SK-N-SH treated with all-trans-retinoic acid at 6 μM for 48 hours (cell line): ENCODE results near the gene OR51D1.

ENCODE experiments used
- ATAC-seq: fragments of 200-7000 bp; cut with Tn5 transposase; 3 replicates; pipeline ENCODE4 v1.9.1; 2020; ENCODE audit warnings: mild to moderate bottlenecking, moderate library complexity
- ARNTL ChIP-seq: fragments of 450-650 bp; formaldehyde crosslinking; IDR thresholded peaks from 2 replicates; pipeline ENCODE4 v1.5.0; 2020; ENCODE audit warnings: low read depth, mild to moderate bottlenecking, moderate library complexity, borderline replicate concordance
- BACH2 ChIP-seq: fragments of 250-450 bp; sonication (Bioruptor Pico); IDR thresholded peaks from 2 replicates; pipeline ENCODE4 v1.9.0; 2021; ENCODE audit warnings: mild to moderate bottlenecking, borderline replicate concordance
- CREB5 ChIP-seq: fragments of 250-450 bp; sonication (Bioruptor Pico); IDR thresholded peaks from 2 replicates; pipeline ENCODE4 v1.5.1; 2020; ENCODE audit warnings: low read depth, mild to moderate bottlenecking, moderate library complexity
- CSRNP3 ChIP-seq: fragments of 250-450 bp; sonication (Bioruptor Pico); IDR thresholded peaks from 2 replicates; pipeline ENCODE4 v1.5.1; 2021; ENCODE audit warnings: mild to moderate bottlenecking, moderate library complexity
- ESRRG ChIP-seq: fragments of 250-450 bp; sonication (Bioruptor Pico); IDR thresholded peaks from 2 replicates; pipeline ENCODE4 v1.6.1; 2021; ENCODE audit warnings: mild to moderate bottlenecking
- GLIS3 ChIP-seq: fragments of 250-450 bp; sonication (Bioruptor Pico); IDR thresholded peaks from 2 replicates; pipeline ENCODE4 v1.5.0; 2020; ENCODE audit warnings: mild to moderate bottlenecking, moderate library complexity
- ISL1 ChIP-seq: fragments of 250-450 bp; sonication (Bioruptor Pico); IDR thresholded peaks from 2 replicates; pipeline ENCODE4 v2.1.2; 2022; ENCODE audit warnings: mild to moderate bottlenecking, moderate library complexity
- OSR1 ChIP-seq: fragments of 250-450 bp; sonication (Bioruptor Pico); IDR thresholded peaks from 2 replicates; pipeline ENCODE4 v1.8.0; 2022; ENCODE audit warnings: moderate library complexity, mild to moderate bottlenecking, inconsistent platforms
- POU6F1 ChIP-seq: fragments of 250-450 bp; sonication (Bioruptor Pico); IDR thresholded peaks from 2 replicates; pipeline ENCODE4 v1.8.0; 2021; ENCODE audit warnings: low read depth, mild to moderate bottlenecking, moderate library complexity, borderline replicate concordance
- SNAI2 ChIP-seq: fragments of 250-450 bp; sonication (Bioruptor Pico); IDR thresholded peaks from 2 replicates; pipeline ENCODE4 v1.5.0; 2020; ENCODE audit warnings: mild to moderate bottlenecking, moderate library complexity
- TCF4 ChIP-seq: fragments of 250-450 bp; sonication (Bioruptor Pico); IDR thresholded peaks from 2 replicates; pipeline ENCODE4 v1.8.0; 2021; ENCODE audit warnings: mild to moderate bottlenecking, moderate library complexity, borderline replicate concordance
- ZNF565 ChIP-seq: fragments of 450-650 bp; formaldehyde crosslinking; conservative IDR thresholded peaks from 2 replicates; pipeline ENCODE4 v1.5.0; 2020; ENCODE audit warnings: low read depth, mild to moderate bottlenecking, moderate library complexity
- ZNF70 ChIP-seq: fragments of 450-650 bp; formaldehyde crosslinking; IDR thresholded peaks from 2 replicates; pipeline ENCODE4 v1.5.0; 2020; ENCODE audit warnings: mild to moderate bottlenecking, moderate library complexity
- TF ChIP-seq, protein P1 (sequence below): fragments of 250-450 bp; sonication (Bioruptor Pico); IDR thresholded peaks from 2 replicates; pipeline ENCODE4 v1.5.0; 2020; ENCODE audit warnings: mild to moderate bottlenecking, moderate library complexity

OR51D1 gene

DNA sequence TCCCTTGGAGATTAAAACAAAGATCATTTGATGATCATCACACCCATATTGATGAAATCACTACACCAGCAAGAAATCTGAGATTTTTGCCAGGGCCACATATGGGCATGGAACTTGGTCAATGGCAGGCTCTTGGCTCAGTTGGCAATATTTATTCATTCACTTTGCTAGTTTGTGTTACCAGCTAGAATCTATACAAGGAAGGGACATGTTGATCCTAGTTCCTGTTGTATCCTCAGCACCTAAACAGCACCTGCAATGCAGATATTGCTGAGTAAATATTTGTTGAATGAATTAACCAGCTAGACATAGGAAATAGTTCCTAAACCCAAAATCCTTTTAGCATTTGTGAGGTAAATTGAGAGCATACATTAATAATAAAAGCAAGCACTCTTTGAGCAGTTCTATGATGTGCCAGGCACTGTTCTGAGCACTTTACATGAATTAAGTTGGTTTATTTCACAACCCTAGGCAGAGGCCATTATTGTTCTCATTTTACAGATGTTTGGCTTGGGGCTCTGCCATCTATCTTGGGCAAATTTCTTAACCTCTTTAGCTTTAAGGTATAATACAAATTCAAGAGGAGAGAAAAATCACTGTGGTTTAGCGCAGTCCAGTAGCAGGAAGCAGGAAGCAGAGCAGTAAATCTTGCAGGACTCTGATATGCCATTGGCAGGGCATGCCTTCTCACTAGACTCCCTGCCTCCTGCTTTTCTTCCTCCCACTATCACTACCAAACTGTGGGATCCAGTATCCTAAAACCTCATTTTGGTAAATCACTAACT, 30.9 kb upstream of the OR51D1 start:
- ATAC-seq = no peak
- no peak for TF ChIP-seq CREB5
- no peak for TF ChIP-seq OSR1 (CRISPR knock-in tag)
- TF ChIP-seq BACH2 (CRISPR knock-in tag) = no peak
- TF ChIP-seq ISL1 = no peak
- no peak for TF ChIP-seq ZNF70 (CRISPR knock-in tag)
- TF ChIP-seq SNAI2 (CRISPR knock-in tag) = no peak
- TF ChIP-seq GLIS3 (CRISPR knock-in tag) = no peak
- no peak for TF ChIP-seq CSRNP3 (CRISPR knock-in tag)

DNA sequence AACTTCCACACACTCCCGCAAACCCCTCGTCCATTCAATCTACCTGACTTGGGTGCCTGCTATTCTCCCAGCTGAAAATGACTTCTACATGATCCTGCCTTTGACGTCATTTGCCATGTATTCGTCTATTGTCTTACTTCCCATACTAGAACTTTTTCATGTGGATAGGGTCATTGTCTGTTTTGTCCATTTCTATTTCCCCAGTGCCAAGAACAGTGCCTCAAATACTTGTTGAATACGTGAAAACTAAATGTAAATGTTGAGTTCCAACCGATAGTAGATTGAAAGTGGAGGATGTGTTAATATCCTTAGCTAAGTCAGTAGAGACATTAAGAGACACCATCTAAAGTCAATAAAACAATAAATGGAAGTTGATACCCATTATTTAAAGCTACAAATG, 30.2 kb upstream of the OR51D1 start:
- ATAC-seq = no peak
- TF ChIP-seq ZNF565 (CRISPR knock-in tag) (no peak), ESRRG (CRISPR knock-in tag) (no peak), ISL1 (no peak), CSRNP3 (CRISPR knock-in tag) (no peak), GLIS3 (CRISPR knock-in tag) (no peak), TCF4 (CRISPR knock-in tag) (no peak), ZNF70 (CRISPR knock-in tag) (no peak), BACH2 (CRISPR knock-in tag) (no peak), ARNTL (CRISPR knock-in tag) (no peak), POU6F1 (CRISPR knock-in tag) (no peak)

DNA sequence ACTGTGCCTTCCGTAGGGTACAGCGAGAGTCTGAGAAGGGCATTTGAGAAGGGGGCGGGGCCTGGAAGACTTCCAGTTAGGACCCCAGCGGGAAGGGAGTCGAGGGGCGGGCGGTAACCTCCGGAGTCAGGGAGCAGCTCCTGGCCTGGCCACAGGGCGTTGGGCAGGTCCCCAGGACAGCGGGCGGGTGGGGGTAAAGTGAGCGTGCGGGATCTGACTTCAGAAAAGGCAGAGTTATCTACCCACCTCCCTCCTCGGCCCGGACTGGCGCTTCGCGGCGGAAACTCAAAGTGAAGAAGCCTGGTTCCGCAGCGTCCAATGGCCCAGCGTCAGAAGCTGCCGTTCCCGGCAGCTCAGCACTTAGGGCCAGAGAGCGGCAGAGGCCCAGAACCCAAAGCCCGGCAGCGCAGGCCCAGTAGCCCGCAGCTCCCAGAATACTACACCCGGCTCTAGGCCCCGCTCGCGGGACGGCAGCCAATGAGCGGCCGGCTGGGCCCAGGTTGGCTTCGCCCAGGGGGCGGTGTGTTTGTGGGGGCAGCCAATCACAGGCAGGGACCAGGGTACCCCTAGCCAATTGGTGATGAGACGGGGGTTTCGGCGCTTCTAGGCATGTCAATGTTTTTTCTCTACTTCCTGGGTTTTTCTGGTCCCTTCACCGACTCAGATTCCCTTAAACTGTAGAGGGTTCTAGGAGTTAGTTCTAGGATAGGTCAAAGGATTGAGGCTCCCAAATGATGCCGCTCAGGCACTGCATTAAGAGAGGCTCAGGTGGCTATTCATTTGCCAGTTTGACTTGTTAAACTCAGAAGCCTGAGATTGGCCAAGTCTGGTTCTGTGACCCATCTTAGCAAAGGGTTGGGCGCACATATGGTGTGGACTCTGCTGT, 29.3 kb upstream of the OR51D1 start, which contains the start of gene TRIM68:
TSS of gene TRIM68 (minus strand) at position 451 of the 886 bp plus-strand sequence. CDS start 2,727 bp downstream, outside the sequence.
- peak; percentile 100 for ATAC-seq
- TF ChIP-seq SNAI2 (CRISPR knock-in tag) = 0 out of 2 replicates have a peak, but pooled peaks have one; percentile 58
- TF ChIP-seq CREB5 = no peak
- TF ChIP-seq, protein P1, sequence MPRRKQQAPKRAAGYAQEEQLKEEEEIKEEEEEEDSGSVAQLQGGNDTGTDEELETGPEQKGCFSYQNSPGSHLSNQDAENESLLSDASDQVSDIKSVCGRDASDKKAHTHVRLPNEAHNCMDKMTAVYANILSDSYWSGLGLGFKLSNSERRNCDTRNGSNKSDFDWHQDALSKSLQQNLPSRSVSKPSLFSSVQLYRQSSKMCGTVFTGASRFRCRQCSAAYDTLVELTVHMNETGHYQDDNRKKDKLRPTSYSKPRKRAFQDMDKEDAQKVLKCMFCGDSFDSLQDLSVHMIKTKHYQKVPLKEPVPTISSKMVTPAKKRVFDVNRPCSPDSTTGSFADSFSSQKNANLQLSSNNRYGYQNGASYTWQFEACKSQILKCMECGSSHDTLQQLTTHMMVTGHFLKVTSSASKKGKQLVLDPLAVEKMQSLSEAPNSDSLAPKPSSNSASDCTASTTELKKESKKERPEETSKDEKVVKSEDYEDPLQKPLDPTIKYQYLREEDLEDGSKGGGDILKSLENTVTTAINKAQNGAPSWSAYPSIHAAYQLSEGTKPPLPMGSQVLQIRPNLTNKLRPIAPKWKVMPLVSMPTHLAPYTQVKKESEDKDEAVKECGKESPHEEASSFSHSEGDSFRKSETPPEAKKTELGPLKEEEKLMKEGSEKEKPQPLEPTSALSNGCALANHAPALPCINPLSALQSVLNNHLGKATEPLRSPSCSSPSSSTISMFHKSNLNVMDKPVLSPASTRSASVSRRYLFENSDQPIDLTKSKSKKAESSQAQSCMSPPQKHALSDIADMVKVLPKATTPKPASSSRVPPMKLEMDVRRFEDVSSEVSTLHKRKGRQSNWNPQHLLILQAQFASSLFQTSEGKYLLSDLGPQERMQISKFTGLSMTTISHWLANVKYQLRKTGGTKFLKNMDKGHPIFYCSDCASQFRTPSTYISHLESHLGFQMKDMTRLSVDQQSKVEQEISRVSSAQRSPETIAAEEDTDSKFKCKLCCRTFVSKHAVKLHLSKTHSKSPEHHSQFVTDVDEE (CRISPR knock-in tag) = 0 out of 2 replicates have a peak, but pooled peaks have one; percentile 45
- TF ChIP-seq BACH2 (CRISPR knock-in tag) = no peak
